MM.1S (cell line): ENCODE measurements around the gene ENDOU.
A peak's percentile ranks its signal among the peaks of the same experiment; 100 is the strongest.

Source experiments
- DNase-seq: peaks from one replicate; pipeline ENCODE4 v3.0.0-alpha.2; 2015
- H2AFZ ChIP-seq: fragments of 300-600 bp; sonication (generic); 2 replicates; pipeline ENCODE4 v1.6.0; 2016; ENCODE audit warnings: antibody characterized with exemption, low read length
- H3F3A ChIP-seq: fragments of 300-600 bp; sonication (generic); 2 replicates; pipeline ENCODE4 v1.6.1; 2016; ENCODE audit warnings: mild to moderate bottlenecking, antibody characterized with exemption, low read length, moderate library complexity, mixed read lengths; ENCODE audit not compliant: insufficient read depth
- H3K27ac ChIP-seq: fragments of 300-600 bp; sonication (generic); 2 replicates; pipeline ENCODE4 v1.5.1; 2016; ENCODE audit warnings: mild to moderate bottlenecking, low read length
- H3K27me3 ChIP-seq: fragments of 300-600 bp; sonication (generic); replicated peaks from 2 replicates; pipeline ENCODE4 v1.6.0; 2016; ENCODE audit warnings: low read length; ENCODE audit not compliant: insufficient read depth
- H3K36me3 ChIP-seq: fragments of 300-600 bp; sonication (generic); replicated peaks from 2 replicates; pipeline ENCODE4 v1.6.1; 2016; ENCODE audit warnings: mild to moderate bottlenecking, low read length, mixed read lengths; ENCODE audit not compliant: insufficient read depth
- H3K4me1 ChIP-seq: fragments of 300-600 bp; sonication (generic); 2 replicates; pipeline ENCODE4 v1.6.1; 2016; ENCODE audit warnings: low read length, mixed read lengths
- H3K4me2 ChIP-seq: fragments of 300-600 bp; sonication (generic); 2 replicates; pipeline ENCODE4 v1.6.0; 2016; ENCODE audit warnings: low read depth, low read length
- H3K4me3 ChIP-seq: fragments of 300-600 bp; sonication (generic); 2 replicates; pipeline ENCODE4 v1.5.1; 2016; ENCODE audit warnings: low read length, mixed read lengths
- H3K79me2 ChIP-seq: fragments of 300-600 bp; sonication (generic); 2 replicates; pipeline ENCODE4 v1.6.1; 2016; ENCODE audit warnings: mixed run types, low read length, mixed read lengths
- H3K9ac ChIP-seq: fragments of 300-600 bp; sonication (generic); 2 replicates; pipeline ENCODE4 v1.6.1; 2016; ENCODE audit warnings: low read length, mixed read lengths
- H3K9me2 ChIP-seq: fragments of 300-600 bp; sonication (generic); replicated peaks from 2 replicates; pipeline ENCODE4 v1.6.1; 2016; ENCODE audit warnings: mild to moderate bottlenecking, low read length, mixed read lengths; ENCODE audit not compliant: insufficient read depth
- H3K9me3 ChIP-seq: fragments of 300-600 bp; sonication (generic); replicated peaks from 2 replicates; pipeline ENCODE4 v1.6.1; 2016; ENCODE audit warnings: mild to moderate bottlenecking, low read length, mixed read lengths; ENCODE audit not compliant: insufficient read depth
- H4K20me1 ChIP-seq: fragments of 300-600 bp; sonication (generic); 2 replicates; pipeline ENCODE4 v1.6.1; 2016; ENCODE audit warnings: mild to moderate bottlenecking, low read length, moderate library complexity, mixed read lengths; ENCODE audit not compliant: insufficient read depth
- EZH2 ChIP-seq: fragments of 300-600 bp; sonication (generic); optimal IDR thresholded peaks from 2 replicates; pipeline ENCODE3; 2017; ENCODE audit warnings: low read depth, mild to moderate bottlenecking, antibody characterized with exemption, low read length, mixed read lengths
- EZH2phosphoT487 ChIP-seq: fragments of 300-600 bp; sonication (generic); IDR thresholded peaks from 2 replicates; pipeline ENCODE4 v1.6.1; 2018; ENCODE audit warnings: antibody characterized with exemption, low read length
- TF ChIP-seq, protein P1 (sequence below): fragments of 300-600 bp; sonication (generic); IDR thresholded peaks from 2 replicates; pipeline ENCODE4 v1.5.1; 2016; ENCODE audit warnings: antibody characterized with exemption, low read length, mixed read lengths

Gene ENDOU

DNA sequence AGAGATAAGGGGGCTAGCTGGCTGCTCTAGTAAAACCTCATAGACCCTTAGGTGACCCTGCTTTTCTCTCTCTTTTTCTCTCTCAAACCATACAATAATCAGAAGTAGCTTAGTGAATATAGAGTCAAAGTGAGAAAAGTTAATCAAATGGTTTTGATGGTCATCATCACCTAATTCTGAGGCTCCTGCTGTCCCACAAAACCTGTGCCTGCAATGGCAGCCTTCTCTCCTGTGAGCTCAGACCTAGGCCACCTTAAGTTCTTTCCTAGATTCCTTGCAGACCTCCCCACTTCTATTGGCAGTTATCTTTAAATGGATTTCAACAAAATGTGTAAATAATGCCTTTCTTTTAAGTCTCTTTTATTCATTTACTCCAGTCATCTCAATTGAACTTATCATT is 17.9 kb downstream of the ENDOU start:
- Histone ChIP-seq H3F3A (peaks cover 14% of the 10 kb centered on the region), H3K79me2 (peaks cover 52% of the 10 kb centered on the region), H3K9ac (peak overlapping the region; percentile 89; the same call in 1 of the 2 replicates), H2AFZ (no peak overlapping the region; the same call in 1 of the 2 replicates), H4K20me1 (no peaks in the 10 kb centered on the region), H3K9me2 (no peaks in the 10 kb centered on the region), H3K27ac (peak overlapping the region; percentile 0; the same call in 1 of the 2 replicates), H3K27me3 (no peaks in the 10 kb centered on the region), H3K36me3 (no peaks in the 10 kb centered on the region), H3K4me1 (peaks cover 17% of the 10 kb centered on the region), H3K4me3 (peak overlapping the region; percentile 85; the same call in 1 of the 2 replicates), H3K4me2 (peak overlapping the region; percentile 74), H3K9me3 (no peaks in the 10 kb centered on the region)
- DNase-seq: no peak
- TF ChIP-seq EZH2phosphoT487 (no peak), EZH2 (no peak)
- TF ChIP-seq, protein P1, sequence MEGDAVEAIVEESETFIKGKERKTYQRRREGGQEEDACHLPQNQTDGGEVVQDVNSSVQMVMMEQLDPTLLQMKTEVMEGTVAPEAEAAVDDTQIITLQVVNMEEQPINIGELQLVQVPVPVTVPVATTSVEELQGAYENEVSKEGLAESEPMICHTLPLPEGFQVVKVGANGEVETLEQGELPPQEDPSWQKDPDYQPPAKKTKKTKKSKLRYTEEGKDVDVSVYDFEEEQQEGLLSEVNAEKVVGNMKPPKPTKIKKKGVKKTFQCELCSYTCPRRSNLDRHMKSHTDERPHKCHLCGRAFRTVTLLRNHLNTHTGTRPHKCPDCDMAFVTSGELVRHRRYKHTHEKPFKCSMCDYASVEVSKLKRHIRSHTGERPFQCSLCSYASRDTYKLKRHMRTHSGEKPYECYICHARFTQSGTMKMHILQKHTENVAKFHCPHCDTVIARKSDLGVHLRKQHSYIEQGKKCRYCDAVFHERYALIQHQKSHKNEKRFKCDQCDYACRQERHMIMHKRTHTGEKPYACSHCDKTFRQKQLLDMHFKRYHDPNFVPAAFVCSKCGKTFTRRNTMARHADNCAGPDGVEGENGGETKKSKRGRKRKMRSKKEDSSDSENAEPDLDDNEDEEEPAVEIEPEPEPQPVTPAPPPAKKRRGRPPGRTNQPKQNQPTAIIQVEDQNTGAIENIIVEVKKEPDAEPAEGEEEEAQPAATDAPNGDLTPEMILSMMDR: no peak

DNA sequence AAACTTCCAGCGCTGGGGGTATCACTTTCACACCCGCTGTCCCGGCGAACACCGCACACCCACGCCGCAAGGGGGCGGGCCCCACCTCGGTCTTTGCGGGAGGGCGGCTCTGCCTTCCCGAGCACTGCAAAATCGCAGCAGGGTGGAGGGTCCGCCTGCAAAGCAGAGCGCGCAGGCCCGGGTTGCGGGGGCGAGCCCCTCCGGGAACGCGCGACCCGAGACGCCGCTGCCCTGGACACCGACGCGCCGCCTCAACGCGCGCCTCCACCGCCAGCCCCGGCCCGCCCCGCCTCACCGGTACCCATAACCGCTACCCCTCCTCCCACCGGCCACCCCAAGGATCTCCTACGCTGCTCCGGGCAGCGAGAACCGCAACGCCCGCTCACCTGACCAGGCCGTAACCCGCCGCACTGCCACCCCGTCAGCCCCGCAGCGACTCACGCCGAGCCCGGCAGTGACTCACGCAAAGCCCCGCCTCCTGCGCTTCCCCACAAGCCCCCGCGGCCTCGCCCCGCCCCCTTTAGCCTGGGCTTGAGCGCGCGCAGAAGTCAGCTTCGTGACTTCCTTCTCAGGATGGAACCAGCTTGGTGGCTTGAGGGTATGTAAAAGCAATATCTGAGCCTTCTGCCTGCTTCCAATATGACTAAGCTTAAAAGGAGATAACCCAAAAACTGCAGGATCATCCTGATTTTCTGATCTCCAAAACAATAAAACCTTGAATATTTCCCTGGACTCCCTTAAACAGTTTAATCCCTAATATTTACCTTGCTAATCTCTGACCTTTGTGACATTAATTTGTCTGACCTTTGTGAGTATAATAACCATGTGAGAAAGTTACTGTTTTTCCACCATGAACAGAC is 19.5 kb downstream of the ENDOU start, which contains the start of gene RPAP3:
Gene RPAP3 (minus strand): TSS at position 465 of the 860 bp plus-strand sequence. CDS start 3,190 bp downstream, outside the sequence.
- no peaks in the 10 kb centered on the region for H3K9me3 ChIP-seq
- peak within 1 kb of the TSS; percentile 76 for H2AFZ ChIP-seq
- H4K20me1 ChIP-seq: no peaks in the 10 kb centered on the region
- DNase-seq: peak; percentile 97
- H3K4me1 ChIP-seq: peaks cover 17% of the 10 kb centered on the region
- peak within 1 kb of the TSS; percentile 74 for H3K4me2 ChIP-seq
- peaks cover 14% of the 10 kb centered on the region for H3F3A ChIP-seq
- H3K79me2 ChIP-seq: peaks cover 59% of the 10 kb centered on the region
- no peaks in the 10 kb centered on the region for H3K27me3 ChIP-seq
- peak within 1 kb of the TSS; percentile 85 for H3K4me3 ChIP-seq
- peak within 1 kb of the TSS; percentile 89 for H3K9ac ChIP-seq
- H3K36me3 ChIP-seq: 0 out of 2 replicates have a peak, but pooled peaks cover 7% of the 10 kb centered on the region
- no peak for TF ChIP-seq EZH2
- TF ChIP-seq, protein P1: peak; percentile 56
- TF ChIP-seq EZH2phosphoT487: no peak
- H3K27ac ChIP-seq: peak within 1 kb of the TSS; percentile 83
- no peaks in the 10 kb centered on the region for H3K9me2 ChIP-seq

DNA sequence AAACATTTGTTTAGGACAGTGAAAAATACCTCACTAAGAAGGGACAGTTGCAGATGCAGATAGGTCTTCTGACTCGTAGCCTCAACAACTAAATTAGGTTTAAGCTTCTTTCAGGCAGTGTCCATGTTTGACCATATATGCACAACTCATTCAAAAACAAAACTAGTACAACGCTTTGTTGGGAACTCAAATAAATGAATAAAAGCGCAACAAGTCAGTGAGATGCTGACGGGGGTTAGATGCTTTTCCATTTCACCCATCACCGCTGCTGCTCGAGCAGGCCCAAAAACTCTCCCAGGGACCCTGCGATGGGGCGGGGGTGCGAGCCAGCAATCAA is 20.1 kb downstream of the ENDOU start:
- Histone ChIP-seq H3K4me3 (peak overlapping the region; percentile 85), H3K79me2 (peaks cover 64% of the 10 kb centered on the region), H2AFZ (peak overlapping the region; percentile 76)

More for the DNA sequence above, 20.1 kb downstream of the ENDOU start:
- H3K9me3 ChIP-seq: no peaks in the 10 kb centered on the region
- TF ChIP-seq EZH2phosphoT487 (no peak), EZH2 (no peak)
- TF ChIP-seq, protein P1: no peak
- H3K27ac ChIP-seq: peak overlapping the region; percentile 83; the same call in 1 of the 2 replicates
- no peaks in the 10 kb centered on the region for H3K27me3 ChIP-seq
- no peaks in the 10 kb centered on the region for H3K9me2 ChIP-seq
- 0 out of 2 replicates have a peak, but pooled peaks cover 8% of the 10 kb centered on the region for H3K36me3 ChIP-seq
- peak overlapping the region; percentile 65 for H3K4me2 ChIP-seq
- H4K20me1 ChIP-seq: no peaks in the 10 kb centered on the region
- H3K4me1 ChIP-seq: peaks cover 17% of the 10 kb centered on the region
- H3K9ac ChIP-seq: peak overlapping the region; percentile 89
- H3F3A ChIP-seq: peaks cover 14% of the 10 kb centered on the region
- peak; percentile 8 for DNase-seq
